HG03520 (cell line): ENCODE data around the gene CDH12.

Experiments
- ATAC-seq: cut with Tn5 transposase; IDR thresholded peaks from one replicate; pipeline ENCODE4 v1.9.1; 2021; ENCODE audit warnings: mild to moderate bottlenecking, moderate library complexity; ENCODE audit not compliant: unreplicated experiment

CDH12 gene

DNA sequence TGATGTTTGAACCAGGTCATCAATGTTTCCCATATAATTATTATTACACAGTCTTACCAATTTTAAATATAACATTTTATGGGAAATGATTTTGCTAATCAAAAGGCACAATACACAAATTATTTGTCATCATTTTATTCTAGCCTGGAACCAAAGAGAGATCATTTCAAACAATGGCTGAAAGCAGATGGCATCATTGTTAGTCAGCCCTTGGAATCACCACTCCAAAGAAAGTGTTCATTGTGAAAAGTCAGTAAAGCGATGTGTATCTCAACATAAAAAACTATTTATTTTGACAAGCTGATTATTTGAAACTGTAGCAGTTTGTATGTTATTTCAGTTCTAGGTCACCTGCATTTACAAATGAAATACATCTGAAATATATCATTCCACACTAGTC is 1068.7 kb downstream of the CDH12 start:
- no peak for ATAC-seq

- no peak for ATAC-seq
Observed at GRCh38 chr5:21783074-21783679, 1070.0 kb downstream of the CDH12 start.

DNA sequence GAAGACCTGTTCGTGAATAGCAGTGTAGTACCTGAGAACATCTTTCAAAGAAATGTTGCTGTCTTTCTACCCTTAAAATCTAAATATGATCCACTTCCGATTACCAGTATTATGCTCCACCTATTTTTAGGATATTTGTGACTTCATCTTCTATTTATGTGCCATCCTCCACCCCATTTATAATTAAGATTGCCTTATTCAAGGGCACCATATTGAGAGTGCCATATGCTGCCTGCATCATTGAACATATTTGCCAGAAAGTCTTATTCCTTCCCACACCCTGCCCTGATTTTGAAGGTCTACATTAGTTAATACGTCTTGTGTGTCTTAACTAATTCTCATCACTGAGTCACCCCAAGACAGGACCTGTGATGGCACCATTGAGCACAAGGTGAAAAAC is 1076.7 kb downstream of the CDH12 start:
- ATAC-seq, result no peak

GRCh38 chr5:21774801-21775200 is 1078.3 kb downstream of the CDH12 start:
- ATAC-seq, result no peak

GRCh38 chr5:21774281-21774680 is 1078.9 kb downstream of the CDH12 start:
- ATAC-seq, result no peak

DNA sequence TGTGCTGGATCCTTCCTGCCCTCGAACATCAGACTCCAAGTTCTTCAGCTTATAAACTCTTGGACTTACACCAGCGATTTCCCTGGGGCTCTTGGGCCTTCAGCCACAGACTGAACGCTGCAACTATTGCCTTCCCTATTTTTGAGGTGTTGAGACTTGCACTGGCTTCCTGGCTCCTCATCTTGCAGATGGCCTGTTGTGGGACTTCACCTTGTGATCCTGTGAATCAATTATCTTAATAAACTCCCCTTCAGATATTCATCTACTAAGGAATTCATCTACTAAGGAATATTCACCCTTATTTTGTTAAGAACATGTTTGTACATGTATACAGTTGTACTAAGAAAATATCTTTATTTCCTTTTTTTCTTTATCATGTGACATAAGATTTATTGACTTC is 1079.7 kb downstream of the CDH12 start:
- no peak for ATAC-seq

DNA sequence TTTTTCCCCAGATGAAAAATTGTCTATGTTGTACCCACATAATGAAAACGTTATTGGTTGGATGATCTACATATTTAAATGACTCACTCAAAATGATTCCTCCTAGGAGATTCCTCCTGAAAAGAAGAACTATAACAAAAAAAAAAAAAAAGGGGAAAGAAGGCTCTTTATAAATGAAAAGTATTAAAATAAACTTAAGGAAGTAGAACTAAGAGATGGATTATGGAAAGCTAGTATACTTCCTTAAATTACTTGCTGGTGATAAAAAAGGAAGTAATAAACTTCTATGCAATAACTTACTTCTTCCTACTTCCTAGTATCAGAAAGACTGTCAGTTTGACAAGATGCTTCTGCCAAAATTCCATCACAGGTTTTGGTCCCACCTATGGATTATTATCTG is 1087.7 kb downstream of the CDH12 start:
- no peak for ATAC-seq

- no peak for ATAC-seq
Observed at GRCh38 chr5:21739096-21739495, 1114.0 kb downstream of the CDH12 start.

GRCh38 chr5:21723500-21723899 is 1129.6 kb downstream of the CDH12 start:
- ATAC-seq, result no peak

DNA sequence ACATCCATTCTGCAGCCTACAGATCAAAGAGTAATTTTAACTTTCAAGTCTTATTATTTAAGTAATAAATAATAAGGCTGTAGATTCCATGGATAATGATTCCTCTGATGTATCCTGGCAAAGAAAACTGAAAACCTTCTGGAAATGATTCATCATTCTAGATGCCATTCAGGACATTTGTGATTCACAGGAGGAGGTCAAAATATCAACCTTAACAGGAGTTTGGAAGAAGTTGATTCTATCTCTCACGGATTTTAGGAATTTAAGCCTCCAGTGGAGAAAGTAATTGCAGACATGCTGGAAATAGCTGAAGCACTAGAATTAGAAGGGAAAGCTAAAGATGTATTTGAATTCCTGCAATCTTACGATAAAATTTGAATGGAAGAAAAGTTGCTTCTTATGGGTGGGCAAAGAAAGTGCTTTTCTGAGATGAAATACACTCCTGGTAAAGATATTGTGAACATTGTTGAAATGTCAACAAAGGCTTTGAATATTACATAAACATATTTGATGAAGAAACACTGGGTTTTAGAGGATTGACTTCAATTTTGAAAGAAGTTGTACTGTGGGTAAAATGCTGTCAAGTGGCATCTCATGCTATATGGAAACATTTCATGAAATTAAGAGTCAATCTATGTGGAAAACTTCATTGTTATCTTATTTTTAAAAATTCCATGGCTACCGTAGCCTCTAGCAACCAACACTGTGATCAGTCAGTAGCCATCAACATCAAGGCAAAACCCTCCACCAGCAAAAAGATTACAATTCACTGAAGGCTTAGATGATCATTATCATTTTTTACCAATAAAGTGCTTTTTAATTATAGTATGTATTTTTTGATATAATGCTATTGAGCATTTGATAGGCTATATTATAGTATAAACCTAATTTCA is 1141.0 kb downstream of the CDH12 start:
- ATAC-seq, result no peak

GRCh38 chr5:21709770-21710169 is 1143.4 kb downstream of the CDH12 start:
- ATAC-seq, result no peak

DNA sequence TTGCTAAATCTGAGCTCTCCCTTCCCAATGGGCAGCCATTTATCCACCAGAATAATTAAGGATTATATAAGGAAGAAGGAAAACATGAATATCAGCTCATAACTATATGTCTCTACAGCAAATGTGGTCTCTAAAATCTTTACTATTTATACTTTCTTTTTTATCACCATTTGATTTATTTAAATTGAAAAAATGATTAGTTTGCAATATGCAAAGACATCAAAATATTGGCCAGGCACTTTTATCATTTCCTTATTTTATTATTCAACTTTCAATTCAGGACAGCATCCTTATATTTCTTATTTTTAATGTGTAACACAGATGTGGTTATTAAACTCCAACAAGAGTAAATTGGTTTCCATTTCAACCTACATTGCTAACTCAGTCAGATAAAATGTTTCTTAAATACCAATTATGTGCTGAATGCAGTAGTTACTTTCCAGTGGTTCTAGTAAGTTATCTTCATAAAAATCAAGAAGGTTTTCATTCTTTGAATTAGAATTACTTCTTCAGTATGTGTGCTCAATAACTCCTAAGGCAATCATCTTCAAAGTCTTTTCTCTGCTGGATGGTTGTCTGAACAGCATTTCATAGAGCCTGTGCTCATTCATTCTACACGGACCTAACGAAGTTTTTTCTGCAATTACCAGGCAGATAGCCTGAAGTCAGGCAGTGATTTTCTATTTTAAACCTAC is 1148.0 kb downstream of the CDH12 start:
- no peak for ATAC-seq

DNA sequence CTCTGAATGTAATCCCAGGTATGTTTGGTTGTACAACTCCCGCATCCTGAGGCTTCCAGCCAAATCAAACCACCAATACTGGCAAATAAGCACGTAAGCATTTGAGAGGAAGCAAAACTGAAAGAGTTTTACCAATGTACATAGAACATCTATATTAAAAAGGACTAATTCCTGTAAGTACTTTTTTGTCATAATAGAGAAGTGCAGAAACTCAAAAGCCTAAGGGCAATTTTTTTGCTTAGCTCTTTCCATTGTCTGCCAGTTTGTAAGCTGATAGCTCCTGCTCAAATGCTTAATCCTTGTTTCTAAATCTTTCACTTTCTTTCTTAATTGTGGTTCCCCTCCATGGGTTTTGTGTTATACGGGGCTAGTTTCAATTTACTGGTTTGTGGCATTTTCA is 1151.8 kb downstream of the CDH12 start:
- no peak for ATAC-seq
